ENCODE measurements around the gene PTPRF.

The PTPRF gene

DNA sequence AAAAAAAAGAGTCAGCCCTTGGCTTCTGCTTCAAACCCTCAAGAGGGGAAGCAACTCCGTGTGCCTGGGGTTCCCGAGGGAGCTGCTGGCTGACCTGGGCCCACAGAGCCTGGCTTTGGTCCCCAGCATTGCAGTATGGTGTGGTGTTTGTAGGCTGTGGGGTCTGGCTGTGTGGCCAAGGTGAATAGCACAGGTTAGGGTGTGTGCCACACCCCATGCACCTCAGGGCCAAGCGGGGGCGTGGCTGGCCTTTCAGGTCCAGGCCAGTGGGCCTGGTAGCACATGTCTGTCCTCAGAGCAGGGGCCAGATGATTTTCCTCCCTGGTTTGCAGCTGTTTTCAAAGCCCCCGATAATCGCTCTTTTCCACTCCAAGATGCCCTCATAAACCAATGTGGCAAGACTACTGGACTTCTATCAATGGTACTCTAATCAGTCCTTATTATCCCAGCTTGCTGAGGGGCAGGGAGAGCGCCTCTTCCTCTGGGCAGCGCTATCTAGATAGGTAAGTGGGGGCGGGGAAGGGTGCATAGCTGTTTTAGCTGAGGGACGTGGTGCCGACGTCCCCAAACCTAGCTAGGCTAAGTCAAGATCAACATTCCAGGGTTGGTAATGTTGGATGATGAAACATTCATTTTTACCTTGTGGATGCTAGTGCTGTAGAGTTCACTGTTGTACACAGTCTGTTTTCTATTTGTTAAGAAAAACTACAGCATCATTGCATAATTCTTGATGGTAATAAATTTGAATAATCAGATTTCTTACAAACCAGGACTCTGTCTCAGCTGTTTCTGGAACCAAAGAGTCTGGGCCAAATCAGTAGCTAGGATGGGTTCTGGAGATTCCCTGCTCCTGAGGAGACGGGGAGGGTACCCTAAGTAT lies 92.5 kb downstream of the PTPRF start:
- Histone ChIP-seq H3K4me1 (ENCODE audit: control extremely low read depth in 1 of 4, control insufficient read depth in 4 of 4, insufficient read depth in 4 of 4, low read length in 3 of 4) (no peaks in the 10 kb centered on the region), H3K27me3 (replicated peaks in 2 of 5; ENCODE audit: control insufficient read depth in 4 of 5, insufficient read depth in 5 of 5, low read length in 4 of 5) (peaks cover 0 to 2% (median 0%) of the 10 kb centered on the region in 5 experiments), H3K4me3 (ENCODE audit: control insufficient read depth in 1 of 7, extremely low read depth in 1 of 7, insufficient read depth in 4 of 7, low read depth in 2 of 7, low read length in 6 of 7) (no peak overlapping the region), H3K27ac (ENCODE audit: insufficient read depth in 1 of 2, low read depth in 1 of 2, low read length in 2 of 2, poor library complexity in 1 of 2, severe bottlenecking in 2 of 2) (no peak overlapping the region), H3K36me3 (ENCODE audit: control insufficient read depth in 4 of 4, insufficient read depth in 4 of 4, low read length in 3 of 4) (no peaks in the 10 kb centered on the region), H3K9me3 (ENCODE audit: control extremely low read depth in 1 of 5, control insufficient read depth in 4 of 5, insufficient read depth in 2 of 5, low read depth in 1 of 5, low read length in 4 of 5) (no peaks in the 10 kb centered on the region)
- no peak for DNase-seq
- 93% methylated on average over 11 of the region's 13 CpGs for WGBS (ENCODE audit: insufficient coverage)
- ChIA-PET CTCF (no interaction called here), POLR2A (interaction anchor here (0.7 kb wide), 1 partner anchor 1393 kb away, joined by 3 read pairs; no protein-coding TSS in a partner anchor)

GRCh38 chr1:43625063-43625780 lies 94.5 kb downstream of the PTPRF start:
- no peaks in the 10 kb centered on the region for H3K36me3 ChIP-seq (ENCODE audit: control insufficient read depth in 4 of 4, insufficient read depth in 4 of 4, low read length in 3 of 4)
- H3K27ac ChIP-seq (ENCODE audit: insufficient read depth in 1 of 2, low read depth in 1 of 2, low read length in 2 of 2, poor library complexity in 1 of 2, severe bottlenecking in 2 of 2): no peak overlapping the region
- ChIA-PET POLR2A (no interaction called here), CTCF (no interaction called here)
- 98% methylated on average over 16 of the region's 16 CpGs for WGBS (ENCODE audit: insufficient coverage)
- no peak for DNase-seq
- H3K4me3 ChIP-seq (ENCODE audit: control insufficient read depth in 1 of 7, extremely low read depth in 1 of 7, insufficient read depth in 4 of 7, low read depth in 2 of 7, low read length in 6 of 7): no peak overlapping the region
- no peaks in the 10 kb centered on the region for H3K4me1 ChIP-seq (ENCODE audit: control extremely low read depth in 1 of 4, control insufficient read depth in 4 of 4, insufficient read depth in 4 of 4, low read length in 3 of 4)
- H3K9me3 ChIP-seq (ENCODE audit: control extremely low read depth in 1 of 5, control insufficient read depth in 4 of 5, insufficient read depth in 2 of 5, low read depth in 1 of 5, low read length in 4 of 5): no peaks in the 10 kb centered on the region
- peaks cover 0 to 2% (median 0%) of the 10 kb centered on the region in 5 experiments for H3K27me3 ChIP-seq (replicated peaks in 2 of 5; ENCODE audit: control insufficient read depth in 4 of 5, insufficient read depth in 5 of 5, low read length in 4 of 5)

GRCh38 chr1:43632135-43632670 lies 101.5 kb downstream of the PTPRF start:
- ChIA-PET POLR2A (no interaction called here), CTCF (interaction anchor here (1.1 kb wide), 1 partner anchor 12 kb away, joined by 3 read pairs; no protein-coding TSS in a partner anchor)
- Histone ChIP-seq H3K27me3 (replicated peaks in 2 of 5; ENCODE audit: control insufficient read depth in 4 of 5, insufficient read depth in 5 of 5, low read length in 4 of 5) (peaks cover 0 to 1% (median 0%) of the 10 kb centered on the region in 5 experiments), H3K9me3 (ENCODE audit: control extremely low read depth in 1 of 5, control insufficient read depth in 4 of 5, insufficient read depth in 2 of 5, low read depth in 1 of 5, low read length in 4 of 5) (no peaks in the 10 kb centered on the region), H3K4me1 (ENCODE audit: control extremely low read depth in 1 of 4, control insufficient read depth in 4 of 4, insufficient read depth in 4 of 4, low read length in 3 of 4) (no peaks in the 10 kb centered on the region), H3K27ac (ENCODE audit: insufficient read depth in 1 of 2, low read depth in 1 of 2, low read length in 2 of 2, poor library complexity in 1 of 2, severe bottlenecking in 2 of 2) (no peak overlapping the region), H3K36me3 (ENCODE audit: control insufficient read depth in 4 of 4, insufficient read depth in 4 of 4, low read length in 3 of 4) (no peaks in the 10 kb centered on the region), H3K4me3 (ENCODE audit: control insufficient read depth in 1 of 7, extremely low read depth in 1 of 7, insufficient read depth in 4 of 7, low read depth in 2 of 7, low read length in 6 of 7) (no peak overlapping the region)
- DNase-seq: no peak
- 81% methylated on average over 3 of the region's 4 CpGs for WGBS (ENCODE audit: insufficient coverage)

- WGBS (ENCODE audit: insufficient coverage): 94% methylated on average over 5 of the region's 5 CpGs
- Histone ChIP-seq H3K4me1 (ENCODE audit: control extremely low read depth in 1 of 4, control insufficient read depth in 4 of 4, insufficient read depth in 4 of 4, low read length in 3 of 4) (no peaks in the 10 kb centered on the region), H3K36me3 (ENCODE audit: control insufficient read depth in 4 of 4, insufficient read depth in 4 of 4, low read length in 3 of 4) (no peaks in the 10 kb centered on the region), H3K9me3 (ENCODE audit: control extremely low read depth in 1 of 5, control insufficient read depth in 4 of 5, insufficient read depth in 2 of 5, low read depth in 1 of 5, low read length in 4 of 5) (no peaks in the 10 kb centered on the region), H3K27me3 (replicated peaks in 2 of 5; ENCODE audit: control insufficient read depth in 4 of 5, insufficient read depth in 5 of 5, low read length in 4 of 5) (peaks cover 0 to 1% (median 0%) of the 10 kb centered on the region in 5 experiments), H3K27ac (ENCODE audit: insufficient read depth in 1 of 2, low read depth in 1 of 2, low read length in 2 of 2, poor library complexity in 1 of 2, severe bottlenecking in 2 of 2) (no peak overlapping the region), H3K4me3 (ENCODE audit: control insufficient read depth in 1 of 7, extremely low read depth in 1 of 7, insufficient read depth in 4 of 7, low read depth in 2 of 7, low read length in 6 of 7) (no peak overlapping the region)
- ChIA-PET CTCF (interaction anchor here (2.2 kb wide), 1 partner anchor 11 kb away, joined by 6 read pairs; no protein-coding TSS in a partner anchor), POLR2A (no interaction called here)
- DNase-seq: no peak
Observed at GRCh38 chr1:43634721-43635120, 104.0 kb downstream of the PTPRF start.

DNA sequence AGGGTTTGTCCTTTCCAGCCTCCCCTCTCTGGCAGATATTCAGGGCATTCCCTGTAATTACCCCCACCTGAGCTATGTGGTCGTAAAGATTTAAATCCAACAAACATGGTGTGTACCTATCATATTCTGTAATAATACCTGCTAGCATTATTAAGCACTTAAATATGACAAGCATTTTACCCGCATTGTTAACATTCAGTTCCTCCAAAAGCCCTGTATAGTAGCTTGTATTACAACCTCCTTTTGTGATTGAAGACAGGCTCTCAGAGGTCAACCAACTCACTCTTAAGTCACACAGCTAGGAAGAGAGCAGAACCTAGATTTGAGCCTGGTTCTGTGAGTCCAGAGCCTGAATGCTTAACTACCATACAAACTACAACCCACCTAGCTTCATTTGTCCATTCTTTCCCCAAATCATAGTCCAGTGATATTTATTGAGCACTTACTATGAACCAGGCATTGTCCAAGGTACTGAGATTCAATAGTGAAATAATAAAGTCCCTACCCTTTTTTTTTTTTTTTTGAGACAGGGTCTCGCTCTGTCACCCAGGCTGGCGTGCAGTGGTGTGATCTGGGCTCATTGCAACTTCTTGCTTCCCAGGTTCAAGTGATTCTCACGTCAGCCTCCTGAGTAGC lies 105.4 kb downstream of the PTPRF start:
- POLR2A ChIA-PET: interaction anchor here (1.7 kb wide), 1 partner anchor 14 kb away, joined by 4 read pairs; the partner anchor contains the start of gene KDM4A
- WGBS (ENCODE audit: insufficient coverage): 92% methylated on average over 2 of the region's 5 CpGs

GRCh38 chr1:43637267-43637666 lies 106.6 kb downstream of the PTPRF start:
- H3K27ac ChIP-seq (ENCODE audit: insufficient read depth in 1 of 2, low read depth in 1 of 2, low read length in 2 of 2, poor library complexity in 1 of 2, severe bottlenecking in 2 of 2): no peak overlapping the region
- H3K4me3 ChIP-seq (ENCODE audit: control insufficient read depth in 1 of 7, extremely low read depth in 1 of 7, insufficient read depth in 4 of 7, low read depth in 2 of 7, low read length in 6 of 7): no peak overlapping the region
- WGBS (ENCODE audit: insufficient coverage): 98% methylated on average over 5 of the region's 7 CpGs
- ChIA-PET POLR2A (interaction anchor here (1.7 kb wide), 1 partner anchor 13 kb away, joined by 4 read pairs; the partner anchor contains the start of gene KDM4A), CTCF (no interaction called here)
- no peak for DNase-seq
- H3K9me3 ChIP-seq (ENCODE audit: control extremely low read depth in 1 of 5, control insufficient read depth in 4 of 5, insufficient read depth in 2 of 5, low read depth in 1 of 5, low read length in 4 of 5): no peaks in the 10 kb centered on the region
- no peaks in the 10 kb centered on the region for H3K4me1 ChIP-seq (ENCODE audit: control extremely low read depth in 1 of 4, control insufficient read depth in 4 of 4, insufficient read depth in 4 of 4, low read length in 3 of 4)
- H3K36me3 ChIP-seq (ENCODE audit: control insufficient read depth in 4 of 4, insufficient read depth in 4 of 4, low read length in 3 of 4): no peaks in the 10 kb centered on the region
- no peaks in the 10 kb centered on the region for H3K27me3 ChIP-seq (replicated peaks in 2 of 5; ENCODE audit: control insufficient read depth in 4 of 5, insufficient read depth in 5 of 5, low read length in 4 of 5)

More for the DNA sequence above, 105.4 kb downstream of the PTPRF start:
- no peaks in the 10 kb centered on the region for H3K4me1 ChIP-seq (ENCODE audit: control extremely low read depth in 1 of 4, control insufficient read depth in 4 of 4, insufficient read depth in 4 of 4, low read length in 3 of 4)
- no peaks in the 10 kb centered on the region for H3K36me3 ChIP-seq (ENCODE audit: control insufficient read depth in 4 of 4, insufficient read depth in 4 of 4, low read length in 3 of 4)
- H3K27me3 ChIP-seq (replicated peaks in 2 of 5; ENCODE audit: control insufficient read depth in 4 of 5, insufficient read depth in 5 of 5, low read length in 4 of 5): peaks cover 0 to 1% (median 0%) of the 10 kb centered on the region in 5 experiments
- H3K9me3 ChIP-seq (ENCODE audit: control extremely low read depth in 1 of 5, control insufficient read depth in 4 of 5, insufficient read depth in 2 of 5, low read depth in 1 of 5, low read length in 4 of 5): no peaks in the 10 kb centered on the region
- no peak overlapping the region for H3K27ac ChIP-seq (ENCODE audit: insufficient read depth in 1 of 2, low read depth in 1 of 2, low read length in 2 of 2, poor library complexity in 1 of 2, severe bottlenecking in 2 of 2)
- CTCF ChIA-PET: interaction anchor here (0.6 to 2.2 kb wide), 4 partner anchors 9 to 157 kb away, joined by 3 to 7 read pairs (median 4); no protein-coding TSS in a partner anchor
- no peak overlapping the region for H3K4me3 ChIP-seq (ENCODE audit: control insufficient read depth in 1 of 7, extremely low read depth in 1 of 7, insufficient read depth in 4 of 7, low read depth in 2 of 7, low read length in 6 of 7)
- no peak for DNase-seq

All from common myeloid progenitor, CD34-positive (primary cell).